IPS DF 6.9 (cell line): ENCODE data around the gene CYP27C1.
"Not testable (repeated sequence)": the region's sequence is repeated elsewhere in the genome, so short reads cannot be mapped to it uniquely, and the experiment has no call there.

Experiments used
- DNase-seq: peaks from one replicate; pipeline ENCODE4 v3.0.0-alpha.2; 2013; ENCODE audit warnings: low read depth, low spot score
- H3K27ac ChIP-seq: one replicate; pipeline ENCODE4 v1.5.1; 2013; ENCODE audit warnings: low read length, control low read depth
- H3K27me3 ChIP-seq: 2 replicates; pipeline ENCODE4 v1.6.1; 2013; ENCODE audit warnings: mild to moderate bottlenecking, low read length; ENCODE audit not compliant: control insufficient read depth, insufficient read depth
- H3K36me3 ChIP-seq: 2 replicates; pipeline ENCODE4 v1.6.1; 2013; ENCODE audit warnings: low read length; ENCODE audit not compliant: control insufficient read depth, insufficient read depth
- H3K4me1 ChIP-seq: 2 replicates; pipeline ENCODE4 v1.6.1; 2013; ENCODE audit warnings: low read length; ENCODE audit not compliant: control insufficient read depth, insufficient read depth
- H3K4me3 ChIP-seq: 2 replicates; pipeline ENCODE4 v1.5.1; 2013; ENCODE audit warnings: mild to moderate bottlenecking, low read length
- H3K9me3 ChIP-seq: 2 replicates; pipeline ENCODE4 v1.6.1; 2013; ENCODE audit warnings: low read length, inconsistent platforms; ENCODE audit not compliant: control insufficient read depth, insufficient read depth
- WGBS: extraction: QIAGEN DNeasy Blood & Tissue Kit; methylation state at CpG from one replicate; pipeline ENCODE4 v1.1.7; 2013; ENCODE audit warnings: mixed read lengths, missing lambda C conversion rate; ENCODE audit not compliant: insufficient read length, insufficient coverage; 5-methylcytosine and 5-hydroxymethylcytosine counted together

Gene CYP27C1

GRCh38 chr2:127237768-127238167, 17.7 kb upstream of the CYP27C1 start:
- no CpG with 5 or more reads among the region's 2 CpGs for WGBS

GRCh38 chr2:127235082-127235702, 15.1 kb upstream of the CYP27C1 start:
- no CpG with 5 or more reads among the region's 6 CpGs for WGBS
- no peaks in the 10 kb centered on the region for H3K4me1 ChIP-seq
- H3K36me3 ChIP-seq, result no peaks in the 10 kb centered on the region
- no peak overlapping the region for H3K4me3 ChIP-seq
- H3K27ac ChIP-seq, result no peak overlapping the region
- no peak for DNase-seq
- no peaks in the 10 kb centered on the region for H3K9me3 ChIP-seq
- H3K27me3 ChIP-seq, result no peaks in the 10 kb centered on the region

More at GRCh38 chr2:127237768-127238167, 17.7 kb upstream of the CYP27C1 start:
- DNase-seq, H3K27ac ChIP-seq, H3K27me3 ChIP-seq, H3K4me3 ChIP-seq, H3K36me3 ChIP-seq, H3K4me1 ChIP-seq, H3K9me3 ChIP-seq: not testable (repeated sequence)

- H3K27ac ChIP-seq, result no peak overlapping the region
- DNase-seq, result no peak
- WGBS, result no CpG with 5 or more reads among the region's 8 CpGs
- H3K4me1 ChIP-seq, result no peaks in the 10 kb centered on the region
- no peak overlapping the region for H3K4me3 ChIP-seq
- no peaks in the 10 kb centered on the region for H3K9me3 ChIP-seq
- no peaks in the 10 kb centered on the region for H3K27me3 ChIP-seq
- no peaks in the 10 kb centered on the region for H3K36me3 ChIP-seq
Observed at GRCh38 chr2:127233710-127234109, 13.6 kb upstream of the CYP27C1 start.

GRCh38 chr2:127231130-127231865, 11.2 kb upstream of the CYP27C1 start:
- Histone ChIP-seq H3K4me1 (no peaks in the 10 kb centered on the region), H3K27ac (no peak overlapping the region), H3K36me3 (no peaks in the 10 kb centered on the region), H3K27me3 (no peaks in the 10 kb centered on the region), H3K4me3 (no peak overlapping the region), H3K9me3 (no peaks in the 10 kb centered on the region)
- DNase-seq, result no peak
- WGBS, result no CpG with 5 or more reads among the region's 6 CpGs

- DNase-seq, result no peak
- no peak overlapping the region for H3K27ac ChIP-seq
- no peaks in the 10 kb centered on the region for H3K27me3 ChIP-seq
- no peaks in the 10 kb centered on the region for H3K9me3 ChIP-seq
- no peaks in the 10 kb centered on the region for H3K36me3 ChIP-seq
- H3K4me3 ChIP-seq, result no peak overlapping the region
- WGBS, result no CpG with 5 or more reads among the region's 4 CpGs
- H3K4me1 ChIP-seq, result no peaks in the 10 kb centered on the region
Observed at GRCh38 chr2:127229555-127229954, 9.5 kb upstream of the CYP27C1 start.

- Histone ChIP-seq H3K27me3 (no peaks in the 10 kb centered on the region), H3K4me1 (no peaks in the 10 kb centered on the region), H3K9me3 (no peaks in the 10 kb centered on the region), H3K36me3 (no peaks in the 10 kb centered on the region), H3K4me3 (no peak overlapping the region), H3K27ac (no peak overlapping the region)
- 100% methylated on average over 2 of the region's 5 CpGs for WGBS
- DNase-seq, result no peak
Observed at GRCh38 chr2:127228102-127228501, 8.0 kb upstream of the CYP27C1 start.

- H3K9me3 ChIP-seq, H3K4me1 ChIP-seq, H3K27ac ChIP-seq, DNase-seq, H3K27me3 ChIP-seq, H3K4me3 ChIP-seq, H3K36me3 ChIP-seq: not testable (repeated sequence)
- no CpG with 5 or more reads among the region's 5 CpGs for WGBS
Observed at GRCh38 chr2:127227264-127227660, 7.2 kb upstream of the CYP27C1 start.

- Histone ChIP-seq H3K27me3 (no peaks in the 10 kb centered on the region), H3K4me1 (no peaks in the 10 kb centered on the region), H3K36me3 (no peaks in the 10 kb centered on the region), H3K27ac (no peak overlapping the region), H3K4me3 (no peak overlapping the region), H3K9me3 (no peaks in the 10 kb centered on the region)
- WGBS, result no CpG with 5 or more reads among the region's 10 CpGs
- DNase-seq, result no peak
Observed at GRCh38 chr2:127226520-127227263, 6.6 kb upstream of the CYP27C1 start.

- no peak overlapping the region for H3K4me3 ChIP-seq
- no peaks in the 10 kb centered on the region for H3K27me3 ChIP-seq
- no peak overlapping the region for H3K27ac ChIP-seq
- H3K36me3 ChIP-seq, result no peaks in the 10 kb centered on the region
- no peaks in the 10 kb centered on the region for H3K4me1 ChIP-seq
- H3K9me3 ChIP-seq, result no peaks in the 10 kb centered on the region
- WGBS, result no CpG with 5 or more reads among the region's 9 CpGs
- no peak for DNase-seq
Observed at GRCh38 chr2:127226132-127226519, 6.0 kb upstream of the CYP27C1 start.

GRCh38 chr2:127225186-127225960, 5.3 kb upstream of the CYP27C1 start:
- H3K4me3 ChIP-seq, result no peak overlapping the region
- H3K4me1 ChIP-seq, result no peaks in the 10 kb centered on the region
- no peak for DNase-seq
- no peak overlapping the region for H3K27ac ChIP-seq
- WGBS, result no CpG with 5 or more reads among the region's 12 CpGs
- no peaks in the 10 kb centered on the region for H3K27me3 ChIP-seq
- no peaks in the 10 kb centered on the region for H3K36me3 ChIP-seq
- no peaks in the 10 kb centered on the region for H3K9me3 ChIP-seq
